Stimulated activated CD4-positive, alpha-beta T cell treated with anti-CD3 and anti-CD28 coated beads, TNF-alpha, amount 100 ng/mL, for 4 hours (primary cell): ENCODE data around the gene UBE2V1.
"Not testable (repeated sequence)": the region's sequence is repeated elsewhere in the genome, so short reads cannot be mapped to it uniquely, and the experiment has no call there.

Experiments used
- DNase-seq, 3 experiments: peaks; one replicate each; pipeline ENCODE4 v3.0.0-alpha.2; 2020; ENCODE audit warnings: low read depth in 3 of 3

Gene UBE2V1

GRCh38 chr20:50137702-50138101, 24.8 kb upstream of the UBE2V1 start:
- DNase-seq, result not testable (repeated sequence)

GRCh38 chr20:50136822-50137599, 24.1 kb upstream of the UBE2V1 start:
- no peak for DNase-seq

GRCh38 chr20:50135157-50135556, 22.2 kb upstream of the UBE2V1 start:
- not testable (repeated sequence) for DNase-seq

- no peak for DNase-seq
These were observed 20.7 kb upstream of the UBE2V1 start for GRCh38 chr20:50133474-50134217.

GRCh38 chr20:50133041-50133440, 20.1 kb upstream of the UBE2V1 start:
- no peak for DNase-seq

- no peak for DNase-seq
These were observed 18.0 kb upstream of the UBE2V1 start for GRCh38 chr20:50130995-50131394.

- DNase-seq, result no peak
These were observed 17.4 kb upstream of the UBE2V1 start for GRCh38 chr20:50130356-50130723.

GRCh38 chr20:50129662-50130355, 16.9 kb upstream of the UBE2V1 start:
- DNase-seq, result no peak

GRCh38 chr20:50128520-50128905, 15.6 kb upstream of the UBE2V1 start:
- DNase-seq, result no peak

- DNase-seq, result no peak
These were observed 14.9 kb upstream of the UBE2V1 start for GRCh38 chr20:50127587-50128519.

GRCh38 chr20:50126662-50127061, 13.7 kb upstream of the UBE2V1 start:
- no peak for DNase-seq

GRCh38 chr20:50125279-50125678, 12.3 kb upstream of the UBE2V1 start:
- DNase-seq, result no peak

- DNase-seq, result no peak
These were observed 11.5 kb upstream of the UBE2V1 start for GRCh38 chr20:50124496-50124895.

GRCh38 chr20:50123418-50123817, 10.5 kb upstream of the UBE2V1 start:
- no peak for DNase-seq

- no peak for DNase-seq
These were observed 9.8 kb upstream of the UBE2V1 start for GRCh38 chr20:50122763-50123162.

GRCh38 chr20:50121858-50122271, 8.9 kb upstream of the UBE2V1 start:
- DNase-seq, result no peak

- peak in 2 of 3 experiments; percentile 44 to 49 for DNase-seq
These were observed 8.2 kb upstream of the UBE2V1 start for GRCh38 chr20:50120935-50121693.

GRCh38 chr20:50118203-50118602, 5.3 kb upstream of the UBE2V1 start:
- no peak for DNase-seq

GRCh38 chr20:50116368-50116999, 3.5 kb upstream of the UBE2V1 start:
- no peak for DNase-seq
